Measurements from ENCODE around the gene RABGAP1. TPM values are rescaled to one million over a fixed set of nuclear protein-coding genes. Genes with fewer than 3 reads are reported as not detected.
A peak's percentile ranks its signal among the peaks of the same experiment; 100 is the strongest.

RABGAP1 gene
- total RNA-seq, 2 donors from 2014 or later: 41.9 to 49.7 TPM

DNA sequence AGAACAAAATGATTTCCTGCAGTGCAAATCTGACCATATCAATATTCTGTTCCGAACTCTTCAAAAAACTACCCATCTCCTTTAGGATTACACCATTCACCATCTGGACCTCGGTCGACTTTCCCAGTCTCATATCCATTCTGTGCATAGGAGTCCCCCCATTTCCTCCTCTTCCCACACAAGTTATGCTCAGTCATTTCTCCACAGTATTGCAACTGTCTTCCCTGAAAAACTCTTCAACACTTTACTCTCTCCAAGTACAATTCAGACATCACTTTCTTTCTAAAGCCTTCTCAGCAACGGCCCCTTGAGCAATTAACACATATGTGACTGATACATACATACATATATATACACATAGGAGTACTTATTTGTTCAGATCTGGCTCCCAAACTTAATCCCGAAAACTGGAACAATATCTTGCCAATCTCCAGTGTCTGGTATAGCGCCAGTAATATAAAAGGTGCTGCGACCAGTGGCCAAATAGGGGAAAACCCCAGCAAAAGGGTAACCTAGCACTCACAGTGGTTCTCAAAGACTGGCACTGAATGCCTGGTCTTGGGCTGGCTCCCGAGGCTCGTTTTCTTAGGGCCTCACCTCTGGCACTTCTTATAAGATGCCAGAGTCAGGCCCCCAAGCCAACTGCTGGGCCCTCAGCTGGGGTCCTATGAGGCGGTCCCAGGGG lies 10.1 kb upstream of the RABGAP1 start:
- peak overlapping the region; percentile 76 for H3K9ac ChIP-seq (ENCODE audit: extremely low read depth, low read length, poor library complexity, severe bottlenecking)
- Mint-ChIP-seq H3K4me1 (peaks cover 8% of the 10 kb centered on the region), H3K27ac (no peak overlapping the region), H3K4me3 (no peak overlapping the region), H3K9me3 (no peaks in the 10 kb centered on the region), H3K36me3 (ENCODE audit: low read depth) (peaks cover 7% of the 10 kb centered on the region), H3K27me3 (ENCODE audit: insufficient read depth) (no peaks in the 10 kb centered on the region)
- H3K9me3 ChIP-seq (ENCODE audit: control insufficient read depth, low read length): no peaks in the 10 kb centered on the region
- no peaks in the 10 kb centered on the region for H3K36me3 ChIP-seq (ENCODE audit: control insufficient read depth, insufficient read depth, low read length)
- peak overlapping the region; percentile 99 for H3K4me3 ChIP-seq (ENCODE audit: low read length)
- no peaks in the 10 kb centered on the region for H3K4me1 ChIP-seq (ENCODE audit: control insufficient read depth, insufficient read depth, low read length)
- DNase-seq: no peak
- H3K27ac ChIP-seq (ENCODE audit: low read depth, low read length): peak overlapping the region; percentile 89
- WGBS, 2 experiments (ENCODE audit: insufficient coverage in 1 of 2, insufficient read length in 1 of 2): 32 to 40% methylated on average over 6 to 10 of the region's 10 CpGs
- no peaks in the 10 kb centered on the region for H3K27me3 ChIP-seq (ENCODE audit: control insufficient read depth, insufficient read depth, low read length, poor library complexity, severe bottlenecking)
- TF ChIP-seq, protein P1, sequence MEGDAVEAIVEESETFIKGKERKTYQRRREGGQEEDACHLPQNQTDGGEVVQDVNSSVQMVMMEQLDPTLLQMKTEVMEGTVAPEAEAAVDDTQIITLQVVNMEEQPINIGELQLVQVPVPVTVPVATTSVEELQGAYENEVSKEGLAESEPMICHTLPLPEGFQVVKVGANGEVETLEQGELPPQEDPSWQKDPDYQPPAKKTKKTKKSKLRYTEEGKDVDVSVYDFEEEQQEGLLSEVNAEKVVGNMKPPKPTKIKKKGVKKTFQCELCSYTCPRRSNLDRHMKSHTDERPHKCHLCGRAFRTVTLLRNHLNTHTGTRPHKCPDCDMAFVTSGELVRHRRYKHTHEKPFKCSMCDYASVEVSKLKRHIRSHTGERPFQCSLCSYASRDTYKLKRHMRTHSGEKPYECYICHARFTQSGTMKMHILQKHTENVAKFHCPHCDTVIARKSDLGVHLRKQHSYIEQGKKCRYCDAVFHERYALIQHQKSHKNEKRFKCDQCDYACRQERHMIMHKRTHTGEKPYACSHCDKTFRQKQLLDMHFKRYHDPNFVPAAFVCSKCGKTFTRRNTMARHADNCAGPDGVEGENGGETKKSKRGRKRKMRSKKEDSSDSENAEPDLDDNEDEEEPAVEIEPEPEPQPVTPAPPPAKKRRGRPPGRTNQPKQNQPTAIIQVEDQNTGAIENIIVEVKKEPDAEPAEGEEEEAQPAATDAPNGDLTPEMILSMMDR (conservative IDR thresholded peaks at IDR 0.05): peak; percentile 20

DNA sequence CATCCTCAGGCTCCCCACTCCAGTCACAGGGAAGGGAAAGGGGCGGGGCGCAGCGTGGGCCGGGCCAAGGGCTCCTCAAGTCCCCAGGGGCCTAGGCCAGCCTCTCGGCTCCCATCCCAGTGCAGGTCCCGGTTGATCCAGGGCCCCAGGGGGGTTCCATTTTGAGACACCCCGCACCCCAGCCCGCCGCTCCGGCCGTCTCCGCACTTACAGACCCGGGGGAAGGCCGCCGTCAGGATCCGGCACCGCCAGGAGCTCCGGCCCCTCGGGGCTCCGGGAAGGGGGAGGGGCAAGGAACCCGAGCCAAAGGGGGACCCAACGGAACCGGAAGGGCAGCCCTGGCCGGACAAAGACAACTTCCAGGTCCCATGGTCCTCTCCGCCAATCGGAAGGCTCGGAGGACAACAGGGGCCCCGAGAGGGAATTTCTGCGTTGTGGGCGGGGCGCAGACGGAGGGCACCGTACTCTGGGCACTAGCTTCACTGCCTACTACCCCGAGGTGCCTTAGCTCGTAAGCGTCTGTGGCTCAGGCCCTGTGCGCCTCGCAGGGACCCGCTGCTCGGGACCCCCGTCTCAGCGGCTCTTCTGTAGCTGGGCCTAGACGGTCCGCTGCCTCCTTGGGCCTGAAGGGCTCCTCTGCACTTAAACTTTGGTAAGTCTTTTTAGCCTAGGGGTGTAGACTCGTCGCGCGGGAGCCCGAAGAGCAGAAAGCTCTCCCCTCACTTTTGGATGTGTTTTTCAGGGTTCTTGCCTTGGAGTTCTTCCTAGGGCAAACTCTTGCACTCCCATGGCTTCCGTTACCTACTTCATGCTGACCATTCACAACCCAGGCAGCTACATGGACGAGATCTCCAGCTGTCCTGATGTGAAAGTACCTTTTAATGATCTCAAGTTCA lies 9.3 kb upstream of the RABGAP1 start, which contains the start of gene ZBTB26:
ZBTB26 (minus strand) TSS at position 287 of the 896 bp plus-strand sequence. CDS start 11,578 bp downstream, outside the sequence.
- H3K9ac ChIP-seq (ENCODE audit: extremely low read depth, low read length, poor library complexity, severe bottlenecking): peak within 1 kb of the TSS; percentile 76
- peaks cover 7% of the 10 kb centered on the region for H3K36me3 Mint-ChIP-seq (ENCODE audit: low read depth)
- peaks cover 8% of the 10 kb centered on the region for H3K4me1 Mint-ChIP-seq
- H3K27me3 ChIP-seq (ENCODE audit: control insufficient read depth, insufficient read depth, low read length, poor library complexity, severe bottlenecking): no peaks in the 10 kb centered on the region
- H3K27ac Mint-ChIP-seq: peak within 1 kb of the TSS; percentile 94
- DNase-seq: peak; percentile 98
- 0% methylated on average over 19 to 51 of the region's 51 CpGs for WGBS, 2 experiments (ENCODE audit: insufficient coverage in 1 of 2, insufficient read length in 1 of 2)
- peak within 1 kb of the TSS; percentile 99 for H3K4me3 ChIP-seq (ENCODE audit: low read length)
- peak within 1 kb of the TSS; percentile 89 for H3K27ac ChIP-seq (ENCODE audit: low read depth, low read length)
- peaks cover 3% of the 10 kb centered on the region for H3K36me3 ChIP-seq (ENCODE audit: control insufficient read depth, insufficient read depth, low read length)
- H3K9me3 Mint-ChIP-seq: no peaks in the 10 kb centered on the region
- TF ChIP-seq, protein P1 (conservative IDR thresholded peaks at IDR 0.05): no peak
- H3K9me3 ChIP-seq (ENCODE audit: control insufficient read depth, low read length): no peaks in the 10 kb centered on the region
- H3K27me3 Mint-ChIP-seq (ENCODE audit: insufficient read depth): no peaks in the 10 kb centered on the region
- H3K4me3 Mint-ChIP-seq: no peak within 1 kb of the TSS
- no peaks in the 10 kb centered on the region for H3K4me1 ChIP-seq (ENCODE audit: control insufficient read depth, insufficient read depth, low read length)

DNA sequence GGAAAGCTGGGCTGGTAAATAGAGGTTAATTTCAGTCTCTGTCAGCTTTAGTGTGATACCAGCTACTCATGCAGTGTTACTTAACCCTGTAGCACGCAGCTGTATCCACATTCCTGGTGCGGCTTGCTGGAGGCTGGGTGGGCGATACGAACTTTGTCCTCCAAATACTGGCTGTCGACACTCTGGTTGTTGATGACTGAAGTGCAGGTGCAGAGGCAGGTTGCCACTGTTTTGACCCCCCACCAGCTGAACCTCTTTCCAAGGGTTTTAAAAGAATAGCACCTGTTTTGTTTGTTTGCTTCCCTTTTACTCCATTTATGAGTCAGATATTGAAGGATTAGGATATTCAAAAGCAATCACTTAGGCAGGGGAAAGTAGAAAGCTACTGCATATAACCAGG lies 4.4 kb upstream of the RABGAP1 start:
- Mint-ChIP-seq H3K27me3 (ENCODE audit: insufficient read depth) (no peaks in the 10 kb centered on the region), H3K4me3 (no peak overlapping the region), H3K4me1 (peaks cover 13% of the 10 kb centered on the region), H3K27ac (no peak overlapping the region), H3K36me3 (ENCODE audit: low read depth) (peaks cover 24% of the 10 kb centered on the region), H3K9me3 (no peaks in the 10 kb centered on the region)
- no peak overlapping the region for H3K4me3 ChIP-seq (ENCODE audit: low read length)
- H3K27ac ChIP-seq (ENCODE audit: low read depth, low read length): no peak overlapping the region
- H3K9ac ChIP-seq (ENCODE audit: extremely low read depth, low read length, poor library complexity, severe bottlenecking): no peak overlapping the region
- peaks cover 29% of the 10 kb centered on the region for H3K36me3 ChIP-seq (ENCODE audit: control insufficient read depth, insufficient read depth, low read length)
- TF ChIP-seq, protein P1 (conservative IDR thresholded peaks at IDR 0.05): no peak
- H3K9me3 ChIP-seq (ENCODE audit: control insufficient read depth, low read length): no peaks in the 10 kb centered on the region
- no peaks in the 10 kb centered on the region for H3K4me1 ChIP-seq (ENCODE audit: control insufficient read depth, insufficient read depth, low read length)
- H3K27me3 ChIP-seq (ENCODE audit: control insufficient read depth, insufficient read depth, low read length, poor library complexity, severe bottlenecking): no peaks in the 10 kb centered on the region
- WGBS, 2 experiments (ENCODE audit: insufficient coverage in 1 of 2, insufficient read length in 1 of 2): 88 to 96% methylated on average over 5 of the region's 5 CpGs
- no peak for DNase-seq
